Measurements from ENCODE around the gene API5. TPM values are rescaled to one million over a fixed set of nuclear protein-coding genes. Genes with fewer than 3 reads are reported as not detected.

API5 gene
- total RNA-seq, 1 experiment from 2014 or later, result 100 TPM

GRCh38 chr11:43269254-43269918, 42.4 kb upstream of the API5 start:
- DNase-seq (ENCODE audit: unreplicated experiment), result no peak
- intact Hi-C loops (cut with micrococcal nuclease), result no loop called here
- ChIA-PET CTCF (interaction anchor here (0.5 to 5.5 kb wide), 4 partner anchors 9 to 1809 kb away, joined by 3 to 43 read pairs (median 3); partner anchors contain the start of gene API5), POLR2A (no interaction called here)
- no peak for TF ChIP-seq CTCF (IDR thresholded peaks at IDR 0.05; ENCODE audit: unreplicated experiment)
- BruUV-seq (replicated peaks), result no TSS peak
- Mint-ChIP-seq H3K36me3 (ENCODE audit: insufficient read depth, unreplicated experiment) (no peaks in the 10 kb centered on the region), H3K27me3 (ENCODE audit: insufficient read depth, unreplicated experiment) (no peaks in the 10 kb centered on the region), H3K4me3 (ENCODE audit: unreplicated experiment) (no peak overlapping the region), H3K4me1 (ENCODE audit: insufficient read depth, unreplicated experiment) (no peaks in the 10 kb centered on the region), H3K27ac (ENCODE audit: low read depth, unreplicated experiment) (no peak overlapping the region), H3K9me3 (ENCODE audit: unreplicated experiment) (peaks cover 14% of the 10 kb centered on the region)

- Mint-ChIP-seq H3K27ac (ENCODE audit: low read depth, unreplicated experiment) (no peak overlapping the region), H3K36me3 (ENCODE audit: insufficient read depth, unreplicated experiment) (no peaks in the 10 kb centered on the region), H3K4me3 (ENCODE audit: unreplicated experiment) (no peak overlapping the region), H3K9me3 (ENCODE audit: unreplicated experiment) (peaks cover 15% of the 10 kb centered on the region), H3K27me3 (ENCODE audit: insufficient read depth, unreplicated experiment) (no peaks in the 10 kb centered on the region), H3K4me1 (ENCODE audit: insufficient read depth, unreplicated experiment) (no peaks in the 10 kb centered on the region)
- no peak for TF ChIP-seq CTCF (IDR thresholded peaks at IDR 0.05; ENCODE audit: unreplicated experiment)
- POLR2A ChIA-PET, result no interaction called here
- intact Hi-C loops (cut with micrococcal nuclease), result no loop called here
- DNase-seq (ENCODE audit: unreplicated experiment), result no peak
- no TSS peak for BruUV-seq (replicated peaks)
- CTCF ChIA-PET, result interaction anchor here (1.1 to 5.5 kb wide), 2 partner anchors 12 kb away, joined by 3 to 43 read pairs; no protein-coding TSS in a partner anchor
Observed at GRCh38 chr11:43270468-43270867, 41.3 kb upstream of the API5 start.

GRCh38 chr11:43278193-43278956, 33.4 kb upstream of the API5 start:
- TF ChIP-seq CTCF (IDR thresholded peaks at IDR 0.05; ENCODE audit: unreplicated experiment), result peak; percentile 14
- DNase-seq (ENCODE audit: unreplicated experiment), result peak; percentile 28

More at GRCh38 chr11:43278193-43278956, 33.4 kb upstream of the API5 start:
- Mint-ChIP-seq H3K4me3 (ENCODE audit: unreplicated experiment) (no peak overlapping the region), H3K27ac (ENCODE audit: low read depth, unreplicated experiment) (no peak overlapping the region), H3K27me3 (ENCODE audit: insufficient read depth, unreplicated experiment) (no peaks in the 10 kb centered on the region), H3K4me1 (ENCODE audit: insufficient read depth, unreplicated experiment) (peaks cover 7% of the 10 kb centered on the region), H3K36me3 (ENCODE audit: insufficient read depth, unreplicated experiment) (no peaks in the 10 kb centered on the region), H3K9me3 (ENCODE audit: unreplicated experiment) (peaks cover 9% of the 10 kb centered on the region)
- intact Hi-C loops (cut with micrococcal nuclease), result loop anchor here (1.0 kb wide), 1 partner anchor 508 kb away; no protein-coding TSS in a partner anchor
- ChIA-PET POLR2A (no interaction called here), CTCF (interaction anchor here (0.6 to 2.2 kb wide), 23 partner anchors 9 to 1964 kb away, joined by 3 to 16 read pairs (median 4); no protein-coding TSS in a partner anchor)
- BruUV-seq (replicated peaks), result no TSS peak

Measured in MCF 10A (cell line).